GM19397 (cell line): Measurements from ENCODE around the gene ATG9A.

Experiments
- ATAC-seq: cut with Tn5 transposase; IDR thresholded peaks from one replicate; pipeline ENCODE4 v1.9.1; 2021; ENCODE audit warnings: mild to moderate bottlenecking, moderate library complexity; ENCODE audit not compliant: unreplicated experiment

The ATG9A gene

DNA sequence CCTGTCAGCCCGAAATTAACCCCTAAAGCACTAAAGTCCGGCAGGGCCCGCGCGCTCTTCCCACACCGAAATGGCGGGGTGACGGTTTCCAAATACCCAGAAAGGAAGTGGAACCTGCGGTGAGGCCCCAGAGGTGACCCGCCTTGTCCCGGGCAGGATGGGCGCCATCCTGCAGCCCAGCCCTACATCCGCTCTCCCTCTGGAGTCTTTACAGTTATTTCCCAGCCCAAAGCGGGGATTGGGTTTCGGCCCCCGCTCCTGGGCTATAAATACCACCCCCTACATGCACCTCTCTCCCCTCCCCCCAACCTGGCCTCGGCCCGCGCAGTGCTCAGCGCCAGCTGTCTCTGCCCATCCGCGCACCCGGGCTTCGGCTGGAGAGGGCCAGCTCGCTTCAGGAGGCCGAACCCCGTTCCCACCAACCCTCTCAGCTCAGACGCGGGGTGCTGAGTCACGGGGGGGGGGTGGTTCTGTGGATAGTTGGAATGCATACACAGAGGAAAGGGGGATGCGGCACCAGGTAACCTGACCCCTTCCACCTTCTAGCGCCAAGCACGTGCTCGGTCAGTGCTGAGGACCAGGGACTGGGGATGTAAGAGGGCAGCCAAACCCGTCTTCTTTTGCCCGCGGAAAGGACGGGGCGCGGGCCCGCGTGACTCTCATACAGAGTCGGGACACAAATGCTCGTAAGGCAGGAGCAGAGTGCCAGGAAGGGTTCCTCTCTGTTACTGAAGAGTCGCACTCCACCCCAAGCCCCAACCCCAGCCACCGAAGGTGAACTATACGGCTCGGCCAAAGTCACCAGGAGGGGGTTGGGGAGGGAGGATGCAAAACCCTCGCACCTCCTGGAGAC, 23.7 kb upstream of the ATG9A start, which contains the start of gene TUBA4B:
TUBA4B (plus strand) TSS at position 344 of the 853 bp plus-strand sequence; CDS start at position 509, 165 bp downstream.
- ATAC-seq = peak; percentile 4

DNA sequence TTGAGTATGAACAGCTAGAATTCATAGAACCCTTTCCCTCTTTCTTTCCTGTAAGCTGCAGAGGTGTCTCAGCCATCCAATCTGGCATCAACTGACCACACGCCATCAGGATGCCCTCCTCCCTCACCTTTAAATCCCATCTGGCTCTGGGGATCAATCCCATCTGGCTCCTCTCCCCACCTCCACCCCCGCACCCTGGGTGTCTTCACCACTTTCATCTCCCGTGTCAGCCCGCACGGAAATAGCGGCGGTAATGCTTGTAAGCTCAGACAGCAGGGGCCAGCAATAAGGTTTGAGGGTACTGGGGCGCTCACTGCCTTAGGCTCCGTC, 23.1 kb upstream of the ATG9A start:
- ATAC-seq = no peak

DNA sequence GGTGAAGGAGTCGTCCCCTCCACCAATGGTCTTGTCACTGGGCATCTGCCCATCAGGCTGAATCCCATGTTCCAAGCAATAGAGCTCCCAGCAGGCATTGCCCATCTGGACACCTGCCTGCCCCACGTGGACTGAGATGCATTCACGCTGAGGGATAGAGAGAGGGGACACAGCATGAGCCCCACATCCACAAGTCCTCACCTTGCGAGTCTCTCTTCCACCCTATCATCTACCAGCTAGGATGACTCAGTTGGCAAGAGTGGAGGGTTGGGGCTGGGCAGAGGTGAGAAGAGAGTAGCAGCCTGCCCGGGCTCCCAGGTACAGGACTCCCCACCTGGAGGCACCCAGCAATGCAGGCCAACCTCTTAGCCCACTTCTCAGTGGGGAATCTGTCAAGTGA, 22.6 kb upstream of the ATG9A start:
- no peak for ATAC-seq

DNA sequence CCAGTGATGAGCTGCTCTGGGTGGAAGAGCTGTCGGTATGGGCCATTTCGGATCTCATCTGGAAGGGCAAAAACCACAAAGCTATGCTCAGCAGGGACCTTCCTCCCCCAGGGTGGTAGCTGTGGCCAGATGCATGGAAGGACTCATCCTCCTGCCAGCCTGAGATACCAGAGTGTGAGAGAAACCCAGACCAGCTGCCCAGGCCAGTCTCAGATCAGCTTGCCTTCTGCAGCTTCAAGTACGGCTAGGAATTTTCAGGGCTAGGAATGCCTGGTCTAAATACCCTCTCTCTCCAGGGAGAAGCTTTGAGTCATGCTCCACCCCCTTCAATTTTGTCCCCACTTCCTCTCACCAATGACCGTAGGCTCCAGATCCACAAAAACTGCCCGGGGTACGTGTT, 22.2 kb upstream of the ATG9A start:
- no peak for ATAC-seq

DNA sequence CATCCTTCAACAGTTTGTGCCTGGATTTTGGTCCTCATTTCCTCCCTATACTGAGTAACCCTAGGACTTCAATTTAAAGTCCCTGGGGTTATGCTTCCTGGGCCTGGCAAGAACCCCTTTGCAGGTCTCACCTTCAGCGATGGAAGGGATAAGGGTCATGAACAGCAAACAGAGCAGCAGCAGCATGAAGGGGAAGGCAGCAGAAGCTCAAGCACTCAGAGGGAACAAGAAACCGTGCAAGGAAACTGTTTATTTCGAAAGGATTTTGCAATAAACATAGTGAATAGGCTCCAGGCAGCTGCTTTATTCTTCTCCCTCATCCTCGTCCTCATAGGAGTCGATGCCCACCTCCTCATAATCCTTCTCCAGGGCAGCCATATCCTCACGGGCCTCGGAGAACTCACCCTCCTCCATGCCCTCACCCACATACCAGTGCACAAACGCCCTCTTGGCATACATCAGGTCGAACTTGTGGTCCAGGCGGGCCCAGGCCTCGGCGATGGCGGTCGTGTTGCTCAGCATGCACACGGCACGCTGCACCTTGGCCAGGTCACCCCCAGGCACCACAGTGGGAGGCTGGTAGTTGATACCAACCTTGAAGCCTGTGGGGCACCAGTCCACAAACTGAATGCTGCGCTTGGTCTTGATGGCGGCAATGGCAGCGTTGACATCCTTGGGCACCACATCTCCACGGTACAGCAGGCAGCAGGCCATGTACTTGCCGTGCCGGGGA, 20.8 kb upstream of the ATG9A start:
- ATAC-seq = no peak

DNA sequence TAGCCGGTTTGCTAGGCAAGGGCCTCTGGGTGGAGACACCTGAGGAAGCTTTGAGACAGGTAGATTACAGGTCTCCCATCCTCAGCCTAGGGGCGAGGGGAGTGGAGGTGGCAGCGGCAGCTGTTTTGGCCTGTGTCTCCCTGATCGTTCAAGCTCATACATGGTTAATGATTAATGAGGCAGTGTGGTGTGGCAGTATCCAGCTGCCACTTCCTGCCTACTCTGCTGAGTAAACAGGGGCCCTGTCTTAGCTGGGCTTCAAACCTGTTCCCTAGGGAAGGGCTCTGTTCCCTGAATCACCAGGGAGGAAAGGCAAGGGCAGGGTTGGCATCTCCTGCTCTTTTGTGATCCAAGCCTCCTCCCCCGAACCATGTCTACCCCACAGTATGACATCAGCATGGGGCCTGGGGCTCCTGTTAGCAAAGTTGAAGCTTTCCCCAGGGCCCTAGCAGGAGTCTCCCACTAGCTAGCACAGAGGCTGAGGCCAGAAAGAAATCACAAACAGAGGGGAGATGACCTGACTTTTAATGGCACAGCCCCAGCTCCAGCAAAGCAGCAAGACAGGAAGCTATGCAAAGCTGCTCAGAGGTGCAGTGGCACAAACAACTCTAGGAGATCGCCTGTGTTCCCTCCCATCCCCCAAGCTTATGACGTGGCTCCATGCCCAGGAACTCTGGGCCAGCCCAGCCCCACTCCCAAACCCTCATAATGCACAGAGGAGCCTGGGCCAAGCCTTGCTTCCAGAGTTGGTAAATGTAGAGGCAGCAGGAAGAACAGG, 20.0 kb upstream of the ATG9A start:
- ATAC-seq = peak; percentile 37

DNA sequence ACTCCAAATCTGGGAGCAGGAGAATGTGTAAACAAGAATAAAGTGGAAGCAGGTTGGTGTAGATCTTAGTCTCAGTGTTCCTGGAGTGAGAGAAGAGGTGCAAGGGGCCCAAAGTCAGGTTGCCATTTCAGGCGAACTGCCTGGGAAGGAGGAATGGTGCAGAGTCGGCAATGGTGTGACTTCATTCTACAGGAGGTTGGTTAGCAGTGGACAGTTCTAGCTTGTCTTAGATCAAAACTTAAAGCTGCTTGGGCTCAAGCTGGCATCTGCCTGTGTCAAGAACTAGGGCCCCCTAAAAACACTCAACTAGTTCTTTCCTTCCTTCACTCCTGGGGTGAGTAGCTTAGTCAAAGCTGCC, 19.4 kb upstream of the ATG9A start:
- no peak for ATAC-seq

DNA sequence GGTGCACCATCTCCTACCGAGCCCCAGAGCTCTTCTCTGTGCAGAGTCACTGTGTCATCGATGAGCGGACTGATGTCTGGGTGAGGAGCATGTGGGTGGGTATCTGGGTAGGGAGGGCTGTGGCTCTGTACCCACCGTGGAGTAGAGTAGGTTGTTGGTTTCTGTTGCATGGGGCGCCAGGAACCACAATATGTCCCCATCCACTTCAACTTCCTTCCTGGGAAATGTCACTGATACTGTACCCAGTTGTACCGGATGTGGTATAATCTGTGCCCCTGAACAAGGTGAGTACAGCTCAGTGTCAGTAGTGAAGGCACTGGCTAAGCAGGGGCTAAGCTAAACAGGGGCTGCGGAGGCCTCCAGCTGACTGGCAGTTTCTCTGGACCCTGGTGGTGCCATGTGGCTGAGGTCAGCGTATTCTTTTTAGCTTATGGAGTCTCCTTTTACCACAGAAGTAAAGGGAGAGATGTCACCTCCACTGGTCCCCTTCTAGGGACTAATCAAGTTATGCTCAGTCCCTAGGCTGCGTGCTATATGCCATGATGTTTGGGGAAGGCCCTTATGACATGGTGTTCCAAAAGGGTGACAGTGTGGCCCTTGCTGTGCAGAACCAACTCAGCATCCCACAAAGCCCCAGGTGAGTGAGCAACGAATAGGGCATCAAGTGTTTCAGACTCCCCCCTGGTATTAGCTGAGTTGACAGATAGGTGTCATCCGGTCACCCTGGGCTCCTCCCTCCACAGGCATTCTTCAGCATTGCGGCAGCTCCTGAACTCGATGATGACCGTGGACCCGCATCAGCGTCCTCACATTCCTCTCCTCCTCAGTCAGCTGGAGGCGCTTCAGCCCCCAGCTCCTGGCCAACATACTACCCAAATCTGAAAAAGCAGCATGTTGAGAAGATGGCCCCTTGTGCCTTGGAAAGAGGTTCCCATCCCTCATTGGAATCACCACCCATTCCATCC, 18.5 kb upstream of the ATG9A start:
- no peak for ATAC-seq

DNA sequence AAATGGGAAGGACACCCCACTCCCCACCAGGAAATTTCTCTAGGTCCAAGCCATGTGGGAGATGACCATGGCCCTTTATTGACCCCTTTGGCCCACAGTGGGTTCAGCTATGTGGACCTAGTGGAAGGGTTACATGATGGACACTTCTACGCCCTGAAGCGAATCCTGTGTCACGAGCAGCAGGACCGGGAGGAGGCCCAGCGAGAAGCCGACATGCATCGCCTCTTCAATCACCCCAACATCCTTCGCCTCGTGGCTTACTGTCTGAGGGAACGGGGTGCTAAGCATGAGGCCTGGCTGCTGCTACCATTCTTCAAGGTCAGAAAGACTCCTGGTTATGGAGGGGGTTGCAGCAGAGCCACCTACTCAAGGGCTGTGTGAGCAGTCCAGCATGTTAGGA, 17.1 kb upstream of the ATG9A start:
- ATAC-seq = no peak

DNA sequence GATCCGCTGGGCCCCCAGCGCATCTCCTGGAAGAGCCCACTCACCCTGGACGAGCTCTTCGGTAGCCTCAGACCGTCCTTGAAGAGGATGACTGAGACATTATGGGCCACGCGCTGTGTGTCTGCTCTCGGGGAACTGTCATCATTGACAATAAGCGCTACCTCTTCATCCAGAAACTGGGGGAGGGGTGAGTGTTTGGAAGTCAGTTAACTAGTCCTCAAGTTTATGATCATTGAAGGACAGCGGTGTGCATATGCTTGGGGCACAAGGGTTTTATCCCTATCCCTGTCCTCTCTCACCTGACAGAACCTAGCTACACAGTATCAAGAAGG, 16.4 kb upstream of the ATG9A start:
- ATAC-seq = no peak

DNA sequence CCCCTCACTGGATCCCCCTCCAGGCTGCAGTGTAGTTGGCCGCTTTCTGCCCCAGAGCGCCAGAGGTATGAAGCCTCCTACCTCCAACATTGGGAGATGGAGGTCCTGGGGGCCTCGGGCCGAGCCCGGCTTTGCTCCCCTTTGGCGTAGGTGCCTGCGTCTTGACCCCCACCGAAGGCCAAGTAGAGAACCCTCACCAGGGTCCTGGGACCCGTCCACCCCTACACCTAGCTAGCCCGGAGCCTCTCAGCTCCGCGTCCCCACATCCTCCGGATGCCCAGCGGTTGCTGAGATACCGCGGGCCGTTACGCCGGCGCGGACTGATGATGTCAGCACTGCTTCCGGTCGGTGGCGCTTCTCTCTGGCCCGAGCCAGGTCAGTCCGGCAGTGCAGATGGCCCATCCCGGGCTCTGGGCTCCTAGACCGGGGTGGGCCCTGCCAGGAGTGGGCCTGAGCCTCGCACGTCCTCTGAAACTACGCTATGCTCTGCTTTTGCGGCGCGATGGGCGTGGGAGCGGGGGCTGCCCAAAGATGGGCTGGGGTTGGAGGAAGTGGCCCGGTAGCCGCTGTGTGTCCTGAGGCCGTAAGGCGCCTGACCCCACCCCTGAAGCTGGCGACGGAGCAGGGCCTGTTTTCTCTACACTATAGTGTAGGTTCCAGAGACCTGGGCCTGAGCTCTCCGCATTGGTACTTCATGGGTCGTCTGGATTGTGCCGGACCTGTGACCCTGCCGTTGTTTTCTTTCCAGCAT, 15.9 kb upstream of the ATG9A start, which contains the start of the genes GLB1L and STK16:
GLB1L (minus strand) TSS at position 297 of the 751 bp plus-strand sequence. CDS start 1,871 bp downstream, outside the sequence.
STK16 (plus strand) TSS at position 332 of the 751 bp plus-strand sequence. CDS start 521 bp downstream, outside the sequence.
- peak; percentile 65 for ATAC-seq

DNA sequence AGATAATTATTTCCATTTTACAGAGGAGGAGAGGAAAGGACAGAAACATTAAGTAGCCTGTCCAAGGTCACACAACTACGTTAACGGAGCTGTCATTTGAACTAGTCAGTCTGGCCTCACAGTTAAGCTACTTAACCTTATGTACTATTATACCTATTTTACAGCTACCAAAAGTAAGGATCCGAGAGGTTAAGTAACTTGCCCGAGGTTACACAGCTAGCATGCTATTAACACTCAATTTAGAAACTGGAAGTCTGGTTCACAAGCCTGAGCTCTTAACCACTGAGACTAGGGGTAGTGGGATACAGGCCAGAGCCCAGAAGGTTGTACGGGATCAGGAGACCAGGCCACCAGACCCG, 15.3 kb upstream of the ATG9A start:
- ATAC-seq = no peak

DNA sequence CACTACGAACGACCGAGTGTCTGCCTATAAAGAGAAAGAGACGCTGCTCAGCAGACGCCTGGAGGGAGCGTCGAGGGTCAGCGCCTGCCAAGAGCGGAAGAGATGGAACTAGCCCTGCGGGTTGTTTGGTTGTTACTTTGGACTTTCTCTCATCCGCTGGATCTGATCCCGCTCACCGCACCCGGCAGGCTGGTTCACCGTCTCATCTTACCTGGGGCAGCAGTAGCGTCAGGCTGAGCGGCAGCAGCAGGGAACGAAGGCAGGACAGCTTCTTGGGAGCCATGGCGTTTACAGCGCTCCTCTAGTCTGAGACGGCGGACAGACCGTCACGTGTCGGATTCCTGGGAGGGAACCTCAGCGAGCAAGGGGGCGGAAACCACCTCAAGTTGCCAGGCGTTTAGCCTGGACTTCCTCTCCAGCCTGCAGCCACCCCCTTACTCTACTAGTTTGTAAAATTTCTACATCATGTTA, 13.9 kb upstream of the ATG9A start:
- ATAC-seq = no peak

DNA sequence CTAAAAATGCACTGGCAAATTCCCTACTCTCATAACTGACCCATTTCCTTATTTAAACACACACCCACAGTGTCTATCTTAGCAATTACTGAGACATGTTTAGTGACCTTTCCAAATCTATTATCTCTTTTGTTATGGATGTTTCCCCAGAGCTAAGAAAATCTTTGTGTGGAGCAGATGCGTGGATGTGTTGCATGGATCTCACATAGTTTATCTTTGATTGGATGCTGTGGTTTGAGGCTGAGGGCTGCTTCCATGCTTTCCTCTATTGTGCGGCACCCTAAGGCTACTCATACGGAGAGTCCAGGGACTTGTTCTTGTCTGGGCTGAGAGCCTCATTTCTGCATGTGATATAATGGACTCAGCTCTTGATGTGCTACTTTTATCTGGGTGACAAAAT, 4.9 kb upstream of the ATG9A start:
- no peak for ATAC-seq

DNA sequence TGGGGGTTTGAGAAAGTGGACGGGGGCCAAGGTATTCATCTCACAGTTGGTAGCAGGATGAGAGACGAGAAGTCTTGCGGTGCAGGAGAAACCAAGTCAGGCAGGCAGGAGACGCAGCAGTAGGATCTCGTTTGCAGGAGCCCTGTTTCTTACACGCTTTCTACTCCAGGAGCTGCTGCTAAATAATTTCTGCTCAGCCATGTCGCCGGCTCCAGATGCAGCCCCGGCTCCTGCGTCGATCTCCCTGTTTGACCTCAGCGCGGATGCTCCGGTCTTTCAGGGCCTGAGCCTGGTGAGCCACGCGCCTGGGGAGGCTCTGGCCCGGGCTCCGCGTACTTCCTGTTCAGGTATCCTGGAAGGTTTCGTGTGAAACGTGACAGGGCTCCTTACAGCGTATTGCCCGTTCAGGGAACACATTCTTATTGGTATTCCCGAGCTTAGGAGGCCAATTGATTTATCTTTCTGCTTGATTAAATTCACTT, 664 bp upstream of the ATG9A start:
- ATAC-seq = no peak

DNA sequence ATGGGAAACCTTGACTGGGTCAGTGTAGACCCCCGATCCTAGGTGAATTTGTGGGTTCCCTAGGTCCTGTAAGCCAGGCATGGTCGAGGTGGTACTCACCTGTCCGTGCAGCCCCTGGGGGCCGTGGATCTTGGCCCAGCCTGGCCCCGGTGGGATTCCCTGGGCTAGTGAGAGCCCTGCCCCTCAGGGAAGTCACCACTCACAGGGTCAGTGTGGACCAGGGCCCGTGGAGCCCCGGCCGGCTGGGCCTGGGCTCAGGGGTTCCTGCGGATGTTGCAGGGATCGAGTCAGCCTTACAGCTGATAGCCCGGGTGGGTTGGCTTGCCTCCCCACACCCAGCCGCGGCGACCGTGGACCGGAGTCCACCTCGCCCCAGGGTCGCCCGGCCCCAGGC, 528 bp downstream of the ATG9A start:
- peak; percentile 20 for ATAC-seq

DNA sequence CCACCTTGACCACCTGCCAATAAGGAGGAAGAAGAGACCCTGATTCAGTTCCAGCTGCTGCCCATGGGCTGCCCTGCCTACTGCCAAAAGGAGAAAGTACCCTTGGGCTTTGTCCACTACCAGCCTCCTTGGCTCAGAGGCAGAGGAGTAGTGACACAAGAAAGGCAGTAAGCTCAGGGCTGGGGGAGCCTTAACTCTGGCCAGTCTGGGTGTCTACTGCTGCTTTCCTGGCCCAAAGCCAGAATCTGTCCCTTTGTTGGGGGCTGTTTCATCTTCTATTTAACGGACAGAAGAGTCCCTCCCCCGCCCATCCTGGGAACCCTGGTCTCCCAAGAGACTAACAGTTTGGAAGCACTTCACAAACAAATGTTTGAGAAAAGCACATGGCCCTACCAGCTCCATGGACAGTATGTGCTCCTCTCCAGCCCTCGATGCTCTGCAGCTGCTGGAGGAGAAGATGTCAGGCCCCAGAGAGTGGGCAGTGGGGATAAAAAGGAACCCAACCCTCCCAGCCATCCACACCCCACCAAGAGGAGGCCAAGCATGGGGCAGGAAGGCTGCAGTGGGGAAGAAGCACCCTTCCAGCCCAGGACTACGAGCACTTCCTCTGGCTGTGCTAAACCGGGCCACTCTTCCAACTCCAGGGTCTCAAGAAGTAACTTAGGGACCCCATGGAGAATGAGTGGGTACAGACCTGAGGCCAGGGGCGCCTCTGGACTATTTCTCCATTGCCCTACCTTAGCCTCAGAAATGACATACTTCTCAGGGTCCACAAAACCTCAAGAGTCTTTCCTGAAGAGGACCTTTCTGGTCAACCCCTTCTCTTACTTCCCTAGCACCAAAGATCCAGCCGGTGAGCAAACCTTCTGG, 1.2 kb downstream of the ATG9A start:
- ATAC-seq = no peak

DNA sequence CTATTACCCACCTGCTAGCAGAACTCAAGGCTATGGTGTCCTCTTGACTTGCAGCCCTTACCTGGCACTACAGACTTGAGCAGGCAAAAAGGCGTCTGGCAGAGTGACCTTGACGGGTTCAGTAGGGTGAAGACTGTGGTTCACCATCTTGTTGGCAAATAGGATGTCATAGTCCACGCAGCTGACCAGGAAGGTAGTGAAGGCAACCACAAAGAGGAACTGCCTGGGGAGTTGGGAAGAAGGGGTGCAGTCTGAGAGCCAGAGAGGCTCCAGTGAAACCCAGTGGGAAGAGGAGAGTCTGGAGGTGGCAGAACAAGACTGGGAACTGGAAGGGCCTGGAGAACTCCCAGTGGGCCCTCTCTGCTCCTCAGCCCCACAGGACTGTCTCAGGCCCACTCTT, 4.1 kb downstream of the ATG9A start:
- ATAC-seq = no peak
